Keratinocyte (primary cell): Measurements from ENCODE around the gene ZFYVE1. TPM values are rescaled to one million over a fixed set of nuclear protein-coding genes. Genes with fewer than 3 reads are reported as not detected.

Source experiments
- DNase-seq: peaks from one replicate; pipeline ENCODE4 v3.0.0-alpha.2; 2011; ENCODE audit warnings: low read depth, missing footprints, low spot score
- FAIRE-seq: peaks from 2 replicates; lab custom pipeline; 2011; peaks lifted over from hg19 to GRCh38; lab: Jason Lieb, UNC
- H2AFZ ChIP-seq: 2 replicates; pipeline ENCODE4 v1.6.0; 2012; ENCODE audit warnings: low read length, control low read depth, inconsistent platforms; ENCODE audit not compliant: control insufficient read depth
- H3K27ac ChIP-seq: 2 replicates; pipeline ENCODE4 v1.5.1; 2011; ENCODE audit warnings: low read length; ENCODE audit not compliant: control insufficient read depth, insufficient read depth
- H3K27me3 ChIP-seq: 3 replicates; pipeline ENCODE4 v1.6.0; 2011; ENCODE audit warnings: low read length; ENCODE audit not compliant: control insufficient read depth, insufficient read depth; ENCODE audit errors: extremely low read depth
- H3K36me3 ChIP-seq, 2 experiments: 2 replicates in 1 of 2; 3 replicates in 1 of 2; pipeline ENCODE4 v1.5.1; 2011; ENCODE audit warnings: low read length in 2 of 2, mild to moderate bottlenecking in 1 of 2; ENCODE audit not compliant: control insufficient read depth in 2 of 2, insufficient read depth in 2 of 2; ENCODE audit errors: extremely low read depth in 1 of 2
- H3K4me1 ChIP-seq: 3 replicates; pipeline ENCODE4 v1.5.1; 2011; ENCODE audit warnings: low read length; ENCODE audit not compliant: control insufficient read depth, insufficient read depth; ENCODE audit errors: extremely low read depth
- H3K4me2 ChIP-seq: 3 replicates; pipeline ENCODE4 v1.6.0; 2011; ENCODE audit warnings: low read depth, low read length; ENCODE audit not compliant: control insufficient read depth, insufficient read depth; ENCODE audit errors: extremely low read depth
- H3K4me3 ChIP-seq, 3 experiments: fragments of 200-600 bp in 1 of 3; sonication (generic) in 1 of 3; 2 replicates in 2 of 3; 3 replicates in 1 of 3; pipeline ENCODE4 v1.5.1; 2011 to 2016; ENCODE audit warnings: low read length in 3 of 3, mild to moderate bottlenecking in 3 of 3, control low read depth in 2 of 3, inconsistent platforms in 1 of 3, low read depth in 1 of 3, mixed read lengths in 1 of 3, mixed run types in 1 of 3, moderate library complexity in 1 of 3; ENCODE audit not compliant: control insufficient read depth in 2 of 3, insufficient read depth in 2 of 3; ENCODE audit errors: extremely low read depth in 1 of 3
- H3K79me2 ChIP-seq: 2 replicates; pipeline ENCODE4 v1.6.0; 2012; ENCODE audit warnings: low read length; ENCODE audit not compliant: control insufficient read depth, insufficient read depth
- H3K9ac ChIP-seq: 3 replicates; pipeline ENCODE4 v1.6.0; 2011; ENCODE audit warnings: low read length; ENCODE audit not compliant: control insufficient read depth, insufficient read depth; ENCODE audit errors: extremely low read depth
- H3K9me1 ChIP-seq: 3 replicates; pipeline ENCODE4 v1.6.0; 2011; ENCODE audit warnings: low read length; ENCODE audit not compliant: control insufficient read depth, insufficient read depth; ENCODE audit errors: extremely low read depth
- H3K9me3 ChIP-seq: 2 replicates; pipeline ENCODE4 v1.5.1; 2012; ENCODE audit warnings: low read depth, low read length; ENCODE audit not compliant: control insufficient read depth
- H4K20me1 ChIP-seq: 3 replicates; pipeline ENCODE4 v1.6.0; 2011; ENCODE audit warnings: low read length; ENCODE audit not compliant: control insufficient read depth, insufficient read depth; ENCODE audit errors: extremely low read depth
- CTCF ChIP-seq, 3 experiments: IDR thresholded peaks in 1 of 3; conservative IDR thresholded peaks in 1 of 3; optimal IDR thresholded peaks in 1 of 3; 2 replicates in 2 of 3; 3 replicates in 1 of 3; pipeline versions ENCODE3 to v1.5.1; 2011; ENCODE audit warnings: low read length in 3 of 3, mild to moderate bottlenecking in 3 of 3, moderate library complexity in 2 of 3, control low read depth in 1 of 3, inconsistent platforms in 1 of 3; ENCODE audit not compliant: insufficient read depth in 2 of 3; ENCODE audit errors: extremely low read depth in 1 of 3
- EZH2 ChIP-seq: IDR thresholded peaks from one replicate; pipeline ENCODE4 v1.6.1; 2012; ENCODE audit warnings: inconsistent platforms, mild to moderate bottlenecking, low read length, moderate library complexity
- dilution Hi-C: fragments of 300-500 bp; cut with MboI; formaldehyde crosslinking; loops from one replicate; pipeline ENCODE4 v1.7.0; 2020; ENCODE audit warnings: low sequenced_read_pairs; ENCODE audit not compliant: extremely low pct_ligation_motif_present
- polyA plus RNA-seq, 5 experiments: library from polyadenylated mRNA; depleted of rRNA in 3 of 5; stranded (reverse) in 3 of 5; stranded (forward) in 1 of 5; unstranded in 1 of 5; fragments of >200 nt; gene quantifications; 1 replicate in 1 of 5; 2 replicates in 3 of 5; 3 replicates in 1 of 5; pipeline versions ENCODE4 v1.2.1 to v1.2.3, GENCODE V29; 2011 to 2012; ENCODE audit warnings: missing spikeins in 2 of 5, low read depth in 1 of 5, low replicate concordance in 1 of 5

The ZFYVE1 gene
- polyA plus RNA-seq, 1 donor (not counting 4 experiments of a cell fraction or from before 2014, with no cell fraction given) = 10.8 TPM

GRCh38 chr14:72941286-72941985 lies 85.5 kb downstream of the ZFYVE1 start:
- no peaks in the 10 kb centered on the region for H3K79me2 ChIP-seq
- no peaks in the 10 kb centered on the region for H3K9me3 ChIP-seq
- TF ChIP-seq EZH2 = no peak
- TF ChIP-seq CTCF (optimal IDR thresholded peaks at IDR 0.05 in 1 of 3, IDR thresholded peaks at IDR 0.05 in 1 of 3, conservative IDR thresholded peaks at IDR 0.05 in 1 of 3; ENCODE audit: extremely low read depth in 1 of 3, insufficient read depth in 2 of 3, low read length in 3 of 3) = no peak
- H3K27ac ChIP-seq = no peak overlapping the region
- no peak for FAIRE-seq
- H3K4me2 ChIP-seq = no peak overlapping the region
- H3K4me1 ChIP-seq = no peaks in the 10 kb centered on the region
- no peak overlapping the region for H3K4me3 ChIP-seq
- H3K9me1 ChIP-seq = no peaks in the 10 kb centered on the region
- H3K27me3 ChIP-seq = no peaks in the 10 kb centered on the region
- no peak for DNase-seq
- dilution Hi-C loops = no loop called here
- peaks cover 19 to 35% of the 10 kb centered on the region in 2 experiments for H3K36me3 ChIP-seq
- no peaks in the 10 kb centered on the region for H4K20me1 ChIP-seq
- H2AFZ ChIP-seq = no peak overlapping the region
- no peak overlapping the region for H3K9ac ChIP-seq

- Histone ChIP-seq H3K27me3 (no peaks in the 10 kb centered on the region), H3K79me2 (peaks cover 6% of the 10 kb centered on the region), H3K4me2 (no peak overlapping the region), H3K27ac (no peak overlapping the region), H3K9me3 (no peaks in the 10 kb centered on the region), H2AFZ (no peak overlapping the region), H4K20me1 (no peaks in the 10 kb centered on the region), H3K4me1 (no peaks in the 10 kb centered on the region), H3K4me3 (no peak overlapping the region), H3K36me3 (peaks cover 12 to 31% of the 10 kb centered on the region in 2 experiments), H3K9me1 (no peaks in the 10 kb centered on the region), H3K9ac (no peak overlapping the region)
- DNase-seq (no peak), FAIRE-seq (no peak)
- dilution Hi-C loops = no loop called here
- TF ChIP-seq CTCF (optimal IDR thresholded peaks at IDR 0.05 in 1 of 3, IDR thresholded peaks at IDR 0.05 in 1 of 3, conservative IDR thresholded peaks at IDR 0.05 in 1 of 3; ENCODE audit: extremely low read depth in 1 of 3, insufficient read depth in 2 of 3, low read length in 3 of 3) (no peak), EZH2 (no peak)
These were observed 87.3 kb downstream of the ZFYVE1 start for GRCh38 chr14:72939630-72940029.
